Kidney (tissue), 14 donors: ENCODE results near the gene TRIO. TPM values are rescaled to one million over a fixed set of nuclear protein-coding genes. Genes with fewer than 3 reads are reported as not detected.

ENCODE experiments used
- DNase-seq, 5 donors: peaks; one replicate each; pipeline ENCODE4 v3.0.0-alpha.2; 2013 to 2020
- FAIRE-seq: peaks from 2 replicates; lab custom pipeline; 2012; peaks lifted over from hg19 to GRCh38; lab: Jason Lieb, UNC
- H3K27ac ChIP-seq, 2 donors: one replicate each; pipeline ENCODE4 v1.7.0; 2013; ENCODE audit warnings: low read depth in 2 of 2, low read length in 2 of 2, inconsistent platforms in 1 of 2
- H3K27me3 ChIP-seq: one replicate; pipeline ENCODE4 v1.7.1; 2013; ENCODE audit warnings: low read length, inconsistent platforms; ENCODE audit not compliant: control insufficient read depth, insufficient read depth
- H3K36me3 ChIP-seq, 3 donors: one replicate each; pipeline versions ENCODE4 v1.7.0 to v1.7.1; 2013; ENCODE audit warnings: low read length in 3 of 3, control low read depth in 1 of 3, inconsistent platforms in 1 of 3; ENCODE audit not compliant: insufficient read depth in 3 of 3, control insufficient read depth in 2 of 3
- H3K4me1 ChIP-seq, 3 donors: one replicate each; pipeline versions ENCODE4 v1.7.0 to v1.7.1; 2013; ENCODE audit warnings: low read length in 3 of 3, inconsistent platforms in 1 of 3, low read depth in 1 of 3; ENCODE audit not compliant: control insufficient read depth in 2 of 3, insufficient read depth in 2 of 3
- H3K4me3 ChIP-seq, 3 donors: one replicate each; pipeline versions ENCODE4 v1.7.0 to v1.8.1; 2013; ENCODE audit warnings: low read length in 3 of 3, control low read depth in 1 of 3, inconsistent platforms in 1 of 3
- H3K9ac ChIP-seq, 3 donors: one replicate each; pipeline versions ENCODE4 v1.7.0 to v1.7.1; 2013; ENCODE audit warnings: low read length in 3 of 3, control low read depth in 1 of 3, inconsistent platforms in 1 of 3
- H3K9me3 ChIP-seq, 3 donors: one replicate each; pipeline versions ENCODE4 v1.7.0 to v1.7.1; 2013; ENCODE audit warnings: low read length in 3 of 3, control low read depth in 1 of 3, inconsistent platforms in 1 of 3; ENCODE audit not compliant: control insufficient read depth in 2 of 3, insufficient read depth in 1 of 3
- intact Hi-C: fragments of 100-400 bp; cut with DNase I; formaldehyde crosslinking; loops from one replicate; pipeline ENCODE4 v1.11.1; 2022
- polyA plus RNA-seq: library from polyadenylated mRNA; stranded (reverse); fragments of 350-450 nt; fragmentation: Illumina TruSeq; extraction: RNeasy Lipid Tissue Mini Kit (QIAGEN cat#74804); gene quantifications from one replicate; pipeline ENCODE4 v1.2.3, GENCODE V29; 2014; ENCODE audit warnings: low read depth, low replicate concordance; ENCODE audit not compliant: insufficient read depth
- total RNA-seq: library from RNA; stranded (reverse); fragmentation: NEBNext Ultra II Directional; extraction: Animal tissue kit (Norgen Biotek cat#: 25700); gene quantifications from one replicate; pipeline ENCODE4 v1.2.1, GENCODE V29; 2021
- TF ChIP-seq, protein P1 (sequence below): IDR thresholded peaks from 3 replicates; pipeline ENCODE4 v1.5.1; 2012; ENCODE audit warnings: mild to moderate bottlenecking, moderate library complexity, borderline replicate concordance; ENCODE audit not compliant: insufficient read depth; ENCODE audit errors: extremely low read depth
- donor health status: control.
- donor health status: control.
- donor health status: control.
- donor health status: control.
- donor health status: control.
- donor health status: DM: yes; HTN: yes; CAD: no.
- donor health status: Normal renal cell carcinoma (clear cell type).

Gene TRIO
- total and polyA plus RNA-seq, 2 donors from 2014 or later = 9.5 to 149 TPM

DNA sequence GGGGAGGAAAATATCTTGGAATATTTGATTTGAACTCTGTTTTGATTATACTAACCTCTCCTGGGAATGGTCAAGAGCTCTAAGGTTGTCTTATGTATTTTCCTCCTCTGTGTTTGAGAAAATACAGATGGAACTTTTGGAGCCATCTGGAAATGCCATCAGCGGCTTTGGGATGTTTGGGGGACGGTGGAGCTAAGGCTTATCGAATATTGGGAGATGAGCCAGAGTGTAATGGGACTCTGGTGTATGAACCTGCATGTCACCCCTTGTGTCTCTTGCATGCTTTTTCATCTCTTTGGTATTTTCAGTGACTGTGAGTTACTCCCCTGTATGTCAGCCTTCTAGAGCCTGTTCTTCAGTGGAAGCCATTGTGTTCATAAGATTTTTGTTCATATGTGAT lies 258.5 kb downstream of the TRIO start:
- Histone ChIP-seq H3K36me3 (peaks cover 0 to 28% (median 6%) of the 10 kb centered on the region in 3 donors), H3K9me3 (no peaks in the 10 kb centered on the region), H3K9ac (no peak overlapping the region), H3K27me3 (no peaks in the 10 kb centered on the region), H3K4me1 (peaks cover 0 to 21% (median 3%) of the 10 kb centered on the region in 3 donors), H3K4me3 (no peak overlapping the region), H3K27ac (no peak overlapping the region)
- FAIRE-seq (no peak), DNase-seq (no peak)
- TF ChIP-seq, protein P1, sequence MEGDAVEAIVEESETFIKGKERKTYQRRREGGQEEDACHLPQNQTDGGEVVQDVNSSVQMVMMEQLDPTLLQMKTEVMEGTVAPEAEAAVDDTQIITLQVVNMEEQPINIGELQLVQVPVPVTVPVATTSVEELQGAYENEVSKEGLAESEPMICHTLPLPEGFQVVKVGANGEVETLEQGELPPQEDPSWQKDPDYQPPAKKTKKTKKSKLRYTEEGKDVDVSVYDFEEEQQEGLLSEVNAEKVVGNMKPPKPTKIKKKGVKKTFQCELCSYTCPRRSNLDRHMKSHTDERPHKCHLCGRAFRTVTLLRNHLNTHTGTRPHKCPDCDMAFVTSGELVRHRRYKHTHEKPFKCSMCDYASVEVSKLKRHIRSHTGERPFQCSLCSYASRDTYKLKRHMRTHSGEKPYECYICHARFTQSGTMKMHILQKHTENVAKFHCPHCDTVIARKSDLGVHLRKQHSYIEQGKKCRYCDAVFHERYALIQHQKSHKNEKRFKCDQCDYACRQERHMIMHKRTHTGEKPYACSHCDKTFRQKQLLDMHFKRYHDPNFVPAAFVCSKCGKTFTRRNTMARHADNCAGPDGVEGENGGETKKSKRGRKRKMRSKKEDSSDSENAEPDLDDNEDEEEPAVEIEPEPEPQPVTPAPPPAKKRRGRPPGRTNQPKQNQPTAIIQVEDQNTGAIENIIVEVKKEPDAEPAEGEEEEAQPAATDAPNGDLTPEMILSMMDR = no peak
- intact Hi-C loops = no loop called here

DNA sequence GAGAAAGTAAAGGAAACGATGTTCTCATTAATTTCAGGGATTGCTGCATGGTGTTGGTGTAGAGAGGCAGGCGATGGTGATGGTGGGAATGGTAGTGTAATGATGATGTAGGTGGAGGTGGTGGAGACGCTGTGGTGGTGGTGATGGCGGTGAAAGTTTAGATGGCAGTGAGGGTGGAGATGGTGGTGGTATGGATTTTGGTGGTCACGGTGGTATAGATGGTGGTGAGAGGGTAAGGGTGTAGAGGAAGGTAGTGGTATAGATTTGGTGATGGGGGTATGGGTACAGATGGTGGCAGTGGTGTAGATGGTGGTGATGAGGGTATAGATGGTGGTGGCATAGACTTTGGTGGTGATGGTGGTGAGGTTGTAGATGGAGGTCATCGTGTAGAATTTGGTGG lies 259.3 kb downstream of the TRIO start:
- TF ChIP-seq, protein P1 = no peak
- no peak overlapping the region for H3K9ac ChIP-seq
- no peak for FAIRE-seq
- no peak for DNase-seq
- no peaks in the 10 kb centered on the region for H3K9me3 ChIP-seq
- H3K4me3 ChIP-seq = no peak overlapping the region
- intact Hi-C loops = no loop called here
- no peak overlapping the region for H3K27ac ChIP-seq
- peaks cover 0 to 27% (median 9%) of the 10 kb centered on the region in 3 donors for H3K36me3 ChIP-seq
- peaks cover 0 to 18% (median 8%) of the 10 kb centered on the region in 3 donors for H3K4me1 ChIP-seq
- H3K27me3 ChIP-seq = no peaks in the 10 kb centered on the region

DNA sequence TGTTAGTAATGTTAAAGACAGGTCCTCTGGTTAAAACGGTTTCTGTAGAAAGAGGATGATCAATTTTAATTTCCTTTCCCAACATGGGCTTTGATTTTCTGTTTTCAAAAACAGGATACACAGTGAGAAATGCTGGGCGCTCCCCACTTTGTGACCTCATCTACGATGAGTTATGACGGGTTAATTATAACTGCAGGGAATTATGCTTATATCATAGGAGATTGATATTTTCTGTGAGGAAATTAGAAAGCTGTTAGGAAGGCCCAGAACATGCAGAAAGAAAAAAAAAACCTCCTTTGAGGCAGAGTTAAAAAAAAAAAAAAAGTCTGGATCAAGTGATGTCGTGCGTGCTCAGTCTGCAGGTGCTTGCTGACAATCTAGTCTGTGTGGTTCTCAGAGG lies 261.6 kb downstream of the TRIO start:
- Histone ChIP-seq H3K27ac (no peak overlapping the region), H3K36me3 (peaks cover 0 to 31% (median 10%) of the 10 kb centered on the region in 3 donors), H3K9ac (no peak overlapping the region), H3K4me1 (peaks cover 0 to 12% (median 5%) of the 10 kb centered on the region in 3 donors), H3K27me3 (no peaks in the 10 kb centered on the region), H3K9me3 (no peaks in the 10 kb centered on the region), H3K4me3 (no peak overlapping the region)
- FAIRE-seq (no peak), DNase-seq (no peak)
- TF ChIP-seq, protein P1 = no peak
- intact Hi-C loops = no loop called here

DNA sequence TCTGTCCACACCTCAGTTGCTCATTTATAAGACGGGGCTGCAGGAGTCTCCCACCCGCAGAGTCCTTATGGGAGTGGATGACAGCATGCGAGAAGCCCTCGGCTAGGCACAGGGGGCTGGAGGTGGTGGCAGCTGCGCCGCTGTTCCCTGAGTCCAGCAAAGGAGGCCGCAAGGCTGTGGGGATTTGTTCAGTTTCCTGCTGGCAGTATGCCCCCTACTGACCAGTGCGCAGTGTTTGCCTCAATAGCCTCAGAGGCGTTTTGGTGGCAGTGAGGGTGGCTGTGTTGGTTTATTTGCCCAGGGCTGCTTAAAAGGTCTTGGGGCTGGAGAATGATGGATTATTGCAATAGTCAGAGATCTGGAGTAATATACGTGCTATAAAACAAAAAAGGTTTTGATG lies 262.1 kb downstream of the TRIO start:
- H3K27me3 ChIP-seq = no peaks in the 10 kb centered on the region
- intact Hi-C loops = no loop called here
- FAIRE-seq (no peak), DNase-seq (no peak)
- H3K9ac ChIP-seq = no peak overlapping the region
- H3K27ac ChIP-seq = no peak overlapping the region
- no peaks in the 10 kb centered on the region for H3K9me3 ChIP-seq
- H3K4me3 ChIP-seq = no peak overlapping the region
- H3K4me1 ChIP-seq = peaks cover 0 to 8% (median 5%) of the 10 kb centered on the region in 3 donors
- TF ChIP-seq, protein P1 = no peak
- H3K36me3 ChIP-seq = peaks cover 3 to 32% (median 10%) of the 10 kb centered on the region in 3 donors
